GM20431 (cell line): Measurements from ENCODE around the gene STARD9.
"Not testable (repeated sequence)": the region's sequence is repeated elsewhere in the genome, so short reads cannot be mapped to it uniquely, and the experiment has no call there.

Source experiments
- in situ Hi-C: fragments of 300-500 bp; cut with MseI, MboI; formaldehyde crosslinking; loops from one replicate; pipeline ENCODE4 v1.15.0; 2020; ENCODE audit warnings: low sequenced_read_pairs; ENCODE audit not compliant: unreplicated experiment

Gene STARD9

DNA sequence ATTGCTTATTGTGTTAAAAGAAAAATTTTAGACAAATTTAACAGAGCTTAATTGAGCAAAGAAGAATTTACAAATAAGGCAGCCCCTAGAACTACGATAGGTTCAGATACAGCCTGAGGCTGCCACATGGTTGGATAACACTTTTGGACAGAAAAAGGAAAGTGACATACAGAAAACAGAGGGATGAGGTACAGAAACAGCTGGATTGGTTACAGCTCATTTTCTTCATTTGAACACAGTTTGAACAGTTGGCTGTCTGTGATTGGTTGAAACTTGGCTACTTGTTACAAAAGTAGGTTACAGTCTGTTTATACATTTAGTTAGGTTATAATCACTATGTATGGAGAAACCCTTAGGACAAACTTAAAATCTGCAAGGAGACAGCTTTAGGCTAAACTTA is 46.0 kb downstream of the STARD9 start:
- in situ Hi-C loops, result no loop called here

DNA sequence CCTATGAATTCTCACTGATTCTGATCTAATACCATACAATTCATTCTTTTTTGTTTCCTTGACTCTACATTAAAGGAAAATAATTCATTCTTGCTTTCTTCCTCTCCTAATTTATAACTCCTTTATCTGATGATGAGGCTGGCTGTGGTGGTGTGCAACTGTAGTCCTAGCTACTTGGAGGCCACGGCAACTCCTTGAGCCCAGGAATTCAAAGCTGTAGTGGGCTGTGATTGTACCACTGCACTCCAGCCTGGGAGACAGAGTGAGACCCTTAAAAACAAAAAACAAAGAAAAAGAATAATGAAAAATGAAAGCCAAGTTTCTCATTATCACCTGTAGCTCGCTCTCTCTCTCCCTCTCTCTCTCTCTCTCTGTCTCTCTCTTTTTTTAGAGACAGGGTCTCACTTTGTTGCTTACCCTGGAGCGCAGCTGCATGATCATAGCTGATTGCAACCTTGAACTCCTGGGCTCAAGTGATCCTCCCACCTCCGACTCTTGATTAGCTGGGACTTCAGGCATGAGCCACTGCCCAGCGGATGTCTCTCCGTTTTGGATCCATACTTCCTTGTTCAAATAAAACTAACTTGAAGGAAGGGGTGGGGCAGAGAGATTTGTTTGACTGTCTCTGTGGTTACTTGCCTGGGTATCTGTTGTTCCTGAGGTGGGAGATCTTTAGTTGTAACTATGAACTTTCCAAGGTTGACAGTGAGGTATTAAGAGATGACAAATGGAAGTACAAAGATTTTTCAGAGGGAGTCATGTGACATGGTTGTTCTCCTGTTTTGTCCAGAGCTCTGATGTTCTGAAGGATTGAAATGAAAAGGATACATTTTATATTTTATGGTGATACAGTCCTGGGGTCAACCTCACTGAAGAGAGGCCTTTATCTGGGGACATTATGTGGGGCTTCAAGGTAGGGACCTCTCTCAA is 46.9 kb downstream of the STARD9 start:
- in situ Hi-C loops, result no loop called here

DNA sequence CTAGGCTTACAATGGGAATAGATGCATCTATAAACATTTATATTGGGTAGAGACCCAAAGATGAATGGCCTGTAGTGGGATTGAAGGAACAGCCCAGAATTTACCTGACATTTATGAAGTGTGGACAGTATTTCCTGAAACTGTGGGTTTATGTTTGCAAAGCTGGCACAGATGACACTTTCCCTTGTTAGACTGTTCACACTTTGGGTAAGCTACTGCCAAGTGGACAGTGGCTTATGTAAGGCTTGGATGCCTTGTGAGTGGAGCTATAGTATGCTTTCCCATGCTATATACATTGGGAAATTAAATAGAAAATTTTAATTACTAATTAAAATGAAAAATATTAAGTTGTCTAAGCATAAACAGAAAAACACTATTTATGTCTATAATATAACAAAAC is 48.5 kb downstream of the STARD9 start:
- in situ Hi-C loops, result no loop called here

DNA sequence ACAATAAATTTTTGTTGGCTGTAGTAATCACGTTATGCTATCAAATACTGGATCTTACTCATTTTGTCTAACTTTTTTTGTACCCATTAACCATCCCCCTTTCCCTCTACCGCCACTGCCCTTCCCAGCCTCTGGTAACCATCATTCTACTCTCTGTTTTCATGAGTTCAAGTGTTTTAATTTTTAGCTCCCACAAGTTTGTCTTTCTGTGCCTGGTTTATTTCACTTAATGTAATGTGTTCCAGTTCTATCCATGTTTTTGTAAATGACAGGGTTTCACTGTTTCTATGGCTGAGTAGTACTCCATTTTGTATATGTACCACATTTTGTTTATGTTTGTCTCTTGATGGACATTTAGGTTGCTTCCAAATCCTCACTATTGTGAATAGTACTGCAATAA is 52.1 kb downstream of the STARD9 start:
- in situ Hi-C loops, result no loop called here

DNA sequence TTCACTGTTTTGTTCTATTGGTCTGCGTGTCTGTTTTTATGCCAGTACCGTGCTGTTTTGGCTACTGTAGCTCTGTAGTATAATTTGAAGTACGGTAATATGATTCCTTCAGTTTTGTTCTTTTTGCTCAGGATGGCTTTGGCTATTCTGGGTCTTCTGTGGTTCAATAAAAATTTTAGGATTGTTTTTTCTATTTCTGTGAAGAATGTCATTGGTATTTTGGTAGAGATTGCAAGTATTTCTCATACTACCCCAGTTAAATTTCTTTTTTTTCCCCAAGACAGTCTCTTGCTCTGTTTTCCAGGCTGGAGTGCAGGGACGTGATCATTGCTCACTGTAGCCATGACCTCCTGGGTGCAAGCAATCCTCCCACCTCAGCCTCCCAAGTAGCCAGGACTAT is 53.4 kb downstream of the STARD9 start:
- in situ Hi-C loops, result no loop called here

DNA sequence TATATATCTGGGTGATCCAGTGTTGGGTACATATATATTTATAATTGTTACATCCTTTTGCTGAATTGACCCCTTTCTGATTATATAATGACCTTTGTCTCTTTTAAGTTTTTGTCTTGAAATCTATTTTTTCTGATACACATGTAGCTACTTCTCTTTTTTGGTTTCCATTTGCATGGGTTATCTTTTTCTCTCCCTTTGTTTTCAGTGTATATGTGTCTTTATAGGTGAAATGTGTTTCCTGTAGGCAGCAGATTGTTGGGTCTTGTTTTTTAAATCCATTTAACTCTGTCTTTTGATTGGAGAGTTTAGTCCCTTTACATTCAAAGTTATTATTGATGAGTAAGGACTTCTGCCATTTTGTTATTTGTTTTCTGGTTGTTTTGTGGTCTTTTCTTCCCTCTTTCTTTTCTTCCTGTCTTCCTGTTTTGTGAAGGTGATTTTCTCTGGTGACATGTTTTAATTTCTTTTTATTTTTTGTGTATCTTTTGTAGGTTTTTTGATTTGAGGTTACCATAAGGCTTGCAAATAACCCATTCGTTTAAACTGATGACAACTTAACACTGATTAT is 56.8 kb downstream of the STARD9 start:
- in situ Hi-C loops, result no loop called here

DNA sequence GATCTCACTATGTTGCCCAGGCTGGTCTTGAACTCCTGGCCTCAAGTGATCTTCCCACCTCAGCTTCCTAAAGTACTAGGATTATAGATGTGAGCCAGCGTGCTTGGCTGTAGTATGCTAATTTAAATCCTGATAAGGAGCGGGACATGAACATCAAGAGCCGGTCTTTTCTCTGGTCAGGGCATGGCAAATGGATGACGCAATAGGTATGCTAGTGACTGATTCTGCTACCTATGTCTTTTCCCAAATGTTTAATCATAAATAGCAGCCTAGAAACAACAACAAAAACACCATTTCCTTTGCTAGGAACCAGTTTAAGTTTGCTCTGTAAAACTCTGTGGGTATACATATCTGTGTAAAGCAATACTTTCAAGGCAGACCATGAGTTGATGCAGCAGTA is 64.7 kb downstream of the STARD9 start:
- in situ Hi-C loops, result no loop called here

DNA sequence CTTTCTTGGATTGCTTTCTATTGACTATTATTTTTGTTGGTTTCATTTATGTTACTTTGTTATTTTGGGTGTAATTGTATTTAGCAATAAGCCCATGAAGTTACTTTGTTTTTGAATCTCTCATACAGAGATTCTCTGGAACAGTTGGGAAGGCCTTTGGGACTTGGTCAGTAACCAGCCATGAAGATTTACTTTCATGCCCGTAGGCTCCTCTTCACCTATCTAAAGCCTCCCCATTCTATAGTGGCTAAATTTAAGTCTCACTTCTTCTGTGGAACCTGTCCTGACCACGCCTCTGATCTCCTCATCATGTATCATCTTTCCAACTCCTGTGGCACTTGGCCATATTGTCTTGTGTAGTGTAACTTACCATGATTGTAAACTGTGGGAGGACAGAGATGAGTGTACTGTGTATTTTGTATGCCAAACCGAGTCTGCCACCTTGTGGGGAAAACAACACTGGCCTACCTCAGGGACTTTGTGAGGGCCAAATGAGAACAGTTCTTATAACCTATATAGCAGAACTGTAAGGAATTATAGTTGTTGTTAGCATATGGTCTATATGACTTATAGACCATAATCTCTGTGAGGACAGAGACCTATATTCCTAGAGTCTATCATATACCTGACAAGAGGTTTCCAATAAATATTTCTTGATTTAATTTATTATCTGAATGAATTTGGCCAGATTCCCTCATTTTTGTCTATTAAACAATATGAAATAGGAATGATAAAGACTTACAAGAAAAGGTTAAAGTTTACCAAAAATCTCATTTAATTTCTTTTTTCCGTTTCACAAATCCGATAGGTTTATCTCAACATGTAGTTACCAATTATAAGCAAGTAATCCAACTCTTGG is 75.0 kb downstream of the STARD9 start:
- in situ Hi-C loops, result no loop called here

DNA sequence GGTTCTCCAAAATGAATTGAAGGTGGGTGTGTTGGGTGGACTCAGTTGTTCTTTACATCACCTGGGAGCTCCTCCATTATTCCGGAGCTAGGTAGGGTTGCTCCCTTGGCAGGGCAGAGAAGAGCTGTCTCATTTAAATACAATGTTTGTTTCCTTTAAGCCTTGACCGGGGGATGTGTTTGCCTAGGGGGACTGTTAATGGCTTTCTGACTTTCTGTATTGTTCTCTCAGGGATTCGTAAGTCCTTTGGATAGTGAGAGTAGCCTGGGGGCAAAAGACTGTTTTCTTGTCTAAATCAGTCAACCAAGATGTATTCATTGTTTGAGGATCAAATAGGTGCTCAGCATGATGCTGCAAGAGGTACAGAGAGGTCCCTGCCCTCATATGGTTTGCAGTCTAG is 90.4 kb downstream of the STARD9 start:
- in situ Hi-C loops, result no loop called here

DNA sequence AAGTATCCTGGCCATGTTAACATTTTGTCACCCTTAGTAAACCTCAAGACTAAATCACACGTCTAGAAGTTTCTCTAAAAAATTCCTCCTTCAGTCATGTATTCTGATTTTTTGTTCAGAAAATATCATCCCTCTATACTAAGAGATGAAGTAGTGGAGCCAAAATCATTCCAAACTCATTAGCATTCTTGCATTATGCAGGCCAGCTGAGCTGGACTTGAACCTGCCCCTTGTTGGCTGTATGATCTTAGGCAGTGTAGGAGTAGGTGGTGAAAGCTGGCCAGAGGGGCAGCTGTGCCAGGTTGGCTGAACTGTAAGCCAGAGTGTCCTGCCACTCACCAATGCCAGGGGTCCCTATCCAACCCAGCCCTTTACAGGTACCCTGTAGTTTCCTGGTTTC is 92.4 kb downstream of the STARD9 start:
- in situ Hi-C loops, result no loop called here

DNA sequence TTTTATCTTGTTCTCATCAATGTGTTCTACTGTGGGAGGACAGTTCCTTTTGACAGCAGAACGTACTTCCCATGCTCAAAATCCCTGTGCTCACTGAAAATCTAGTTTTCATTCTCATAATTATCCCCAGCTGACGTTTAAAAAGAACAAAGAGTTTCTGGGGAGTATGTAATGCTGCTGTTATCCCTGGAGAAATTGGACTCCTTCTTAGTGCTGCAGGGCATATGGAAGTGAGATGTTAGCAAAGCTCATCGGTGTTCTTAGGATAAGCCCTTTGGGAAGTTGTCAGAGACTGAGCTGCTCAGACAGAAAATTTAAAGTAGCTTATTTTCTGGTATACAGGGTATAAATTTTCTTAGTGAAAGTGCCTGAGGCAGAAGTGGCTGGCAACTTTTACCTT is 95.0 kb downstream of the STARD9 start:
- in situ Hi-C loops, result no loop called here

DNA sequence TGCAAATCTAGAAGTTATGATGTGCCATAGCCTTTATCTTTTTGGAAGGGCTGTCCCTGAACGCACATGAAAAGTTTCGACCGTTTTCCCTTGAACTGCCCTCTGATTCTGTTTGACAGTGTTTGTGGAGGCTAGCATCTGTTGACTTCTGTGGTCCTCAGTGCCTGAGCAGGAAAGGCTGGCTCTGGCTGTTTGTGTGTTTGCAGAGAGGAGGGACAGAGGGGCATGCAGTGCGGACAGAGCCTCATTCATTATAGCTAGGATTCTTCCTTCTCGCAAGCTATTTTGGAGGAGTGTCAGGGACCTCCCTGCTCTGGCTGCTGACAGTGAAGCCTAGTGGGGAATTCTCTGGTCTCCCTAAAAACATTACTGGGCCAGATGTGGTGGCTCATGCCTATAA is 97.0 kb downstream of the STARD9 start:
- in situ Hi-C loops, result no loop called here

DNA sequence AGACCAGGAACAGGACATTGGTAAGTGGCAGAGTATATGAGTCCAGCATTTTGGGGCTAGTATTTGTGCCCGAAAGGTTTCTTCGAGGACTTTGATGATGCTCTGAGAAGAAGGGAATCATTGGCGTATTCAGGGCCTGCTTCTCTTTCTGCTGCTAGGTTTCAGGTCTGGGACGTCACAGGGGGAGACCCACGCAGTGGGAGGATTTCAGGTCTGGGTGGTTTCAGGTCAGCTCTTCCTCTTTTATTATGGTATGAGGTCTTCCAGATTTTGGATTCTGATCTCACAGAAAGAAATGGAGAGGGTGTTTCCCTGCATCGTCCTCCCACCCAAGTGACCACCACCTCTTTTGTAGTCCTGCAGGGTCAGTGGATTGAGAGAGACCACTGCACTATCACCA is 99.1 kb downstream of the STARD9 start:
- in situ Hi-C loops, result no loop called here

DNA sequence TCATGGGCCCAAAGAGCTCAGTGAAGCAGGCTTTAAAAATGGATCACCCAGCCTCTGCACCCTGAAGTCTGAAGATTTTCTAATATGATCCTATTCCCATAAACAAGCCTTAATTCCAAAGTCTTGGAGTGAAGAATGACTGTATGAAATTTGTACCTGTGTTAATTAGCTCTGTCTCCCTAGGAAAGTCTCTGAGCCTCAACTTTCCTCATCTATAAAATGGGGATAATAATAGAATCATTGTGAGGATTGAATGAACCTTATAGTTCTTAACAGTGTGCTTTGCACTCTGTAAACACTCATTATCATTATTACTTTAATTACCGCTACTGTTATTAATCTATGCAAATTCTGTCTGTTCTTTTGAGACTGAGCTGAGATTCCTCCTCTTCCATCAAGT is 99.6 kb downstream of the STARD9 start:
- in situ Hi-C loops, result no loop called here

DNA sequence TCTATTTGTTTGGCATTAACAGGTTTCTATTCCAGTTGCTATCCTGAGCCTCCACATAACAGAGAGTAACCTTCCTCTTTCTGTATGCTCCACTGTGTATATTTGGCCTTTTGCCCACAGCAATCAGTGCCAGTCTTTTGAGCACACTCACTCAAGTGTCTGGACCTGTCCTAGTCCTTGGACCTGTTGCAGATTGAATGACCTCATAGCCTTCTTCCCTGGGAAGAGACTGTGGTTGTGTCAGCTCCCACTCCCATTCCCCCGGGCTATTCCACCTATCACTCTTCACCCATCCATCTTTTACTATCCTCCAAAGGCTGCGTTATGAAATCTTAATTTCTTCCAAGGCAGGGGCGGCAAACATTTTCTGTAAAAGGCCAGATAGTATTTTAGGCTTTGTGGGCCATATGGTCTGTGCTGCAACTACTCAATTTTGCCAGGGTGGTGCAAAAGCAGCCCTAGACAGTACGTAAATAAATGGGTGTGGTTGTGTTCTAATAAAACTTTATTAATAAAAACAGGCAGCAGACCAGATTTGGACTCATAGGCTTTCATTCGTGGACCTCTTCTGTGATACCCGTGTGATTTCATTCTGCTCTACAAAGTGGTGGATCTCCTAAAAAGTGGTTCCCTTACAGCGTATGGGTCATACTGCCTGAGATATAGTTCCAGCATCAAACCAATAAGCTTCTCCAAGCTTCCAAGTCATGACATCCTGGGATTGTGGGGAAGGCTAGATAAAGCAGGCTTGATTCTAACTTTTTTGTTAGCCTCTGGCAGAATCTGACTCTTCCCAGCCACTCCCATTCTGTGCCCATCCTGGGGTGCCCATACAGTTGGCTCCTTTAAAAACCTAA is 104.1 kb downstream of the STARD9 start:
- in situ Hi-C loops, result no loop called here

DNA sequence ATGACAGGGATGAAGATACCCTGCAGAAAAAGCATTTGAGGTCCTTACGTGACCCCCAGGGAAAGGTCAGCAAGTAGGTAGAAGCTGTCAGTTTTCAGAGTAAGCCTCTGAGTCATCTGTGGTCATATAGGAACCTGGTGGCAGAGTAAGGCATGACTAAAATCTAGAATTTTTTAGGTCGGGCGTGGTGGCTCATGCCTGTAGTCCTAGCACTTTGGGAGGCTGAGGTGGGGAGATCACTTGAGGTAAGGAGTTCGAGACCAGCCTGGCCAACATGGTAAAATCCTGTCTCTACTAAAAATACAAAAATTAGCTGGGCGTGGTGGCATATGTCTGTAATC is 104.7 kb downstream of the STARD9 start:
- in situ Hi-C loops, result not testable (repeated sequence)

DNA sequence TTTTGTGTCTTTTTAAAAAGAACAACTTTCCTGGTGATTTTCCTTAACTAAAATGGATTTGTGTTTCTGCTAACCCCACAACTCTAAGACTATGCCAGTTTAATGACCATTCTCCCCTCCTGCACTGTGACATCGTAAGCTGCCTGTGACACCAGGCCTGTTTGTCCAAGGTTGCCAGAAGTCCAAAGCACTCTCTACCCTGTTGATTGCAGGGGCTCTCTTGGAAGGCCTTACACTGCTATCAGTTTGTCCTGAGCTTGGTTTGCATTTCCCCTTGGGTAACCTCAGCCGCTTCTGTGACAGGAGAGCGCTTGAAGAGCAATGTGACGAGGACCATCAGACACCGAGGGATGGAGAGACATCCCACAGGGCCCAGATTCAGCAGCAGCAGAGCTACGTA is 105.7 kb downstream of the STARD9 start:
- in situ Hi-C loops, result no loop called here

DNA sequence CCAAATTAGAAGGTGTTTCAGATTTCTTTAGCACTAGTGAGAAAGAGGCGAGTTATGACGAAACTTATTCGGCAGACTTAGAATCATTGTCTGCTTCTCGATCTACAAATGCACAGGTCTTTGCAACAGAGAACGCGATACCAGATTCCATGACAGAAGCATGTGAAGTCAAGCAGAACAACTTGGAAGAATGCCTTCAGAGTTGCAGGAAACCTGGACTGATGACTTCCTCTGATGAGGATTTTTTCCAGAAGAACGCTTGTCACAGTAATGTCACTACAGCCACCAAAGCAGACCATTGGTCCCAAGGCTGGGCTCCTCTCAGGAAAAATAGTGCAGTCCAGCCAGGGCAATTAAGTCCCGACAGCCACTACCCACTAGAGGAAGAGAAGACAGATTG is 110.9 kb downstream of the STARD9 start:
- in situ Hi-C loops, result no loop called here

DNA sequence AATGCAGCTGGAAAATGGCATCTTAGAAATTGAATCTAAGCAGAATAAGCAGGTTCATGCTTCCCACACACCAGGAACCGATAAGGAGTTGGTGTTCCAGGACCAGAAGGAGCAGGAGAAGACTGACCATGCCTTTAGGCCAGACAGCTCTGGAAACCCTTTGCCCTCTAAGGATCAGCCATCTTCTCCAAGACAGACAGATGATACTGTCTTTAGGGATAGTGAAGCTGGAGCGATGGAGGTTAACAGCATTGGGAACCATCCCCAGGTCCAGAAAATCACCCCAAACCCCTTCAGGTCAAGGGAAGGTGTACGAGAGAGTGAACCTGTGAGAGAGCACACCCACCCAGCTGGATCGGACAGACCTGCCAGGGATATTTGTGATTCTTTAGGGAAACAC is 112.3 kb downstream of the STARD9 start:
- in situ Hi-C loops, result no loop called here

DNA sequence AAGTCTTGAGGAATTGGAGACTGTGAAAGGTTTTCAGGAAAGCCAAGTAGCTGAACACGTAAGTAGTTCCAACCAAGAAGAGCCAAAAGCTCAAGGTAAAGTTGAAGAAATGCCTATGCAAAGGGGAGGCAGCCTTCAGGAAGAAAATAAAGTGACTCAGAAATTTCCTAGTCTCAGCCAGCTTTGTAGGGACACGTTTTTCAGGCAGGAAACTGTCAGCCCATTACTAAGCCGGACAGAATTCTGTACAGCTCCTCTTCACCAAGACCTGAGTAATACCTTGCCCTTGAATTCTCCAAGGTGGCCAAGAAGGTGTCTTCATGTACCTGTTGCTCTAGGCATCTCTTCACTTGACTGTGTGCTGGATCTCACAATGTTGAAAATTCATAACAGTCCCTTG is 112.9 kb downstream of the STARD9 start:
- in situ Hi-C loops, result no loop called here
